ENCODE measurements around the gene SLC35A2.

The SLC35A2 gene

GRCh38 chrX:48937054-48937907 is 25.8 kb upstream of the SLC35A2 start:
- DNase-seq (ENCODE audit: low spot score) (no peak), ATAC-seq (ENCODE audit: low read depth) (no peak)
- Histone ChIP-seq H3K27me3 (ENCODE audit: insufficient read depth, poor library complexity, severe bottlenecking) (no peaks in the 10 kb centered on the region), H3K27ac (ENCODE audit: poor library complexity, severe bottlenecking) (no peak overlapping the region), H3K9me3 (ENCODE audit: severe bottlenecking) (no peaks in the 10 kb centered on the region), H3K4me3 (ENCODE audit: severe bottlenecking) (no peak overlapping the region), H3K4me1 (ENCODE audit: insufficient read depth, poor library complexity, severe bottlenecking) (no peaks in the 10 kb centered on the region), H3K36me3 (ENCODE audit: low read depth) (0 out of 2 replicates have a peak, but pooled peaks cover 3% of the 10 kb centered on the region)
- no peak for TF ChIP-seq CTCF (IDR thresholded peaks at IDR 0.05; ENCODE audit: poor library complexity, severe bottlenecking)

GRCh38 chrX:48936429-48937053 is 25.1 kb upstream of the SLC35A2 start:
- Histone ChIP-seq H3K9me3 (ENCODE audit: severe bottlenecking) (no peaks in the 10 kb centered on the region), H3K27ac (ENCODE audit: poor library complexity, severe bottlenecking) (no peak overlapping the region), H3K4me1 (ENCODE audit: insufficient read depth, poor library complexity, severe bottlenecking) (no peaks in the 10 kb centered on the region), H3K4me3 (ENCODE audit: severe bottlenecking) (no peak overlapping the region), H3K27me3 (ENCODE audit: insufficient read depth, poor library complexity, severe bottlenecking) (no peaks in the 10 kb centered on the region), H3K36me3 (ENCODE audit: low read depth) (0 out of 2 replicates have a peak, but pooled peaks cover 3% of the 10 kb centered on the region)
- DNase-seq (ENCODE audit: low spot score) (no peak), ATAC-seq (ENCODE audit: low read depth) (no peak)
- no peak for TF ChIP-seq CTCF (IDR thresholded peaks at IDR 0.05; ENCODE audit: poor library complexity, severe bottlenecking)

GRCh38 chrX:48935301-48935670 is 23.8 kb upstream of the SLC35A2 start:
- no peak for DNase-seq (ENCODE audit: low spot score)
- Histone ChIP-seq H3K27ac (ENCODE audit: poor library complexity, severe bottlenecking) (no peak overlapping the region), H3K9me3 (ENCODE audit: severe bottlenecking) (no peaks in the 10 kb centered on the region), H3K36me3 (ENCODE audit: low read depth) (peaks cover 4% of the 10 kb centered on the region; the same call in 1 of the 2 replicates), H3K4me1 (ENCODE audit: insufficient read depth, poor library complexity, severe bottlenecking) (no peaks in the 10 kb centered on the region), H3K27me3 (ENCODE audit: insufficient read depth, poor library complexity, severe bottlenecking) (no peaks in the 10 kb centered on the region), H3K4me3 (ENCODE audit: severe bottlenecking) (no peak overlapping the region)
- no peak for TF ChIP-seq CTCF (IDR thresholded peaks at IDR 0.05; ENCODE audit: poor library complexity, severe bottlenecking)
- no peak for ATAC-seq (ENCODE audit: low read depth)

GRCh38 chrX:48934581-48935300 is 23.3 kb upstream of the SLC35A2 start:
- ATAC-seq (ENCODE audit: low read depth) (no peak), DNase-seq (ENCODE audit: low spot score) (no peak)
- Histone ChIP-seq H3K27ac (ENCODE audit: poor library complexity, severe bottlenecking) (no peak overlapping the region), H3K36me3 (ENCODE audit: low read depth) (peaks cover 7% of the 10 kb centered on the region; the same call in 1 of the 2 replicates), H3K9me3 (ENCODE audit: severe bottlenecking) (no peaks in the 10 kb centered on the region), H3K4me1 (ENCODE audit: insufficient read depth, poor library complexity, severe bottlenecking) (no peaks in the 10 kb centered on the region), H3K4me3 (ENCODE audit: severe bottlenecking) (no peak overlapping the region), H3K27me3 (ENCODE audit: insufficient read depth, poor library complexity, severe bottlenecking) (no peaks in the 10 kb centered on the region)
- TF ChIP-seq CTCF (IDR thresholded peaks at IDR 0.05; ENCODE audit: poor library complexity, severe bottlenecking), result no peak
